ENCODE results near the gene CCDC137.
A peak's percentile ranks its signal among the peaks of the same experiment; 100 is the strongest.

The CCDC137 gene

GRCh38 chr17:81702934-81703746 lies 36.6 kb downstream of the CCDC137 start, which contains the start of gene MRPL12:
TSS of gene MRPL12 (plus strand) at chr17:81703367. CDS start at chr17:81703502, 135 bp downstream.
- peak; percentile 72 to 91 (median 81) for DNase-seq

GRCh38 chr17:81703747-81704654 lies 37.5 kb downstream of the CCDC137 start:
- peak in 2 of 5 experiments; percentile 34 to 52 for DNase-seq

GRCh38 chr17:81705518-81706231 lies 39.1 kb downstream of the CCDC137 start:
- no peak for DNase-seq

GRCh38 chr17:81706232-81706611 lies 39.7 kb downstream of the CCDC137 start:
- DNase-seq: no peak

- DNase-seq: no peak
These were observed 40.5 kb downstream of the CCDC137 start for GRCh38 chr17:81706757-81707624.

- no peak for DNase-seq
These were observed 41.4 kb downstream of the CCDC137 start for GRCh38 chr17:81707725-81708646.

GRCh38 chr17:81708739-81709185 lies 42.2 kb downstream of the CCDC137 start:
- DNase-seq: no peak

- no peak for DNase-seq
These were observed 44.2 kb downstream of the CCDC137 start for GRCh38 chr17:81710514-81711308.

GRCh38 chr17:81711814-81712467 lies 45.4 kb downstream of the CCDC137 start, which contains the start of gene SLC25A10:
TSS of gene SLC25A10 (plus strand) at chr17:81712284. CDS start at chr17:81712427, 143 bp downstream.
- DNase-seq: peak; percentile 63 to 87 (median 69)

GRCh38 chr17:81712468-81713003 lies 46.0 kb downstream of the CCDC137 start:
- DNase-seq: no peak

GRCh38 chr17:81713004-81713555 lies 46.5 kb downstream of the CCDC137 start:
- DNase-seq: no peak

- DNase-seq: no peak
These were observed 47.2 kb downstream of the CCDC137 start for GRCh38 chr17:81713556-81714411.

GRCh38 chr17:81714412-81715106 lies 48.0 kb downstream of the CCDC137 start:
- DNase-seq: no peak

GRCh38 chr17:81715107-81715871 lies 48.8 kb downstream of the CCDC137 start:
- DNase-seq: no peak

- DNase-seq: no peak
These were observed 49.5 kb downstream of the CCDC137 start for GRCh38 chr17:81715872-81716673.
